Activated CD8-positive, alpha-beta memory T cell treated with anti-CD3 and anti-CD28 coated beads, Interleukin-2, amount 50 U/mL, for 48 hours (primary cell): ENCODE results near the gene WRAP73.
"Not testable (repeated sequence)": the region's sequence is repeated elsewhere in the genome, so short reads cannot be mapped to it uniquely, and the experiment has no call there.

Experiments
- DNase-seq: peaks from one replicate; pipeline ENCODE4 v3.0.0-alpha.2; 2020

Gene WRAP73

DNA sequence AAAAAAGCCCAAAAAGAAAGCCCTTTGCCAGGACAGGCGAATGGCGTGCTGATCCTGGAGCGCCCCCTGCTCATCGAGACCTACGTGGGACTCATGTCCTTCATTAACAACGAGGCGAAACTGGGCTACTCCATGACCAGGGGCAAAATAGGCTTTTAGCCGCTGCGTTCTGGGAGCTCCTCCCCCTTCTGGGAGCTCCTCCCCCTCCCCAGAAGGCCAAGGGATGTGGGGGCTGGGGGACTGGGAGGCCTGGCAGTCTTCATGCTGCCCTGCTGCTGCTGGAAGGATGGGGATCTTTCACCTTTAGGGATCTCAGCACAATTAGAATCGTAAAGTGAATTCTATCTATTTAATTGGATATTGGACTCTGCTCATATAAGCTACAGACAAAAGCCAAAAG lies 21.5 kb downstream of the WRAP73 start:
- no peak for DNase-seq

DNA sequence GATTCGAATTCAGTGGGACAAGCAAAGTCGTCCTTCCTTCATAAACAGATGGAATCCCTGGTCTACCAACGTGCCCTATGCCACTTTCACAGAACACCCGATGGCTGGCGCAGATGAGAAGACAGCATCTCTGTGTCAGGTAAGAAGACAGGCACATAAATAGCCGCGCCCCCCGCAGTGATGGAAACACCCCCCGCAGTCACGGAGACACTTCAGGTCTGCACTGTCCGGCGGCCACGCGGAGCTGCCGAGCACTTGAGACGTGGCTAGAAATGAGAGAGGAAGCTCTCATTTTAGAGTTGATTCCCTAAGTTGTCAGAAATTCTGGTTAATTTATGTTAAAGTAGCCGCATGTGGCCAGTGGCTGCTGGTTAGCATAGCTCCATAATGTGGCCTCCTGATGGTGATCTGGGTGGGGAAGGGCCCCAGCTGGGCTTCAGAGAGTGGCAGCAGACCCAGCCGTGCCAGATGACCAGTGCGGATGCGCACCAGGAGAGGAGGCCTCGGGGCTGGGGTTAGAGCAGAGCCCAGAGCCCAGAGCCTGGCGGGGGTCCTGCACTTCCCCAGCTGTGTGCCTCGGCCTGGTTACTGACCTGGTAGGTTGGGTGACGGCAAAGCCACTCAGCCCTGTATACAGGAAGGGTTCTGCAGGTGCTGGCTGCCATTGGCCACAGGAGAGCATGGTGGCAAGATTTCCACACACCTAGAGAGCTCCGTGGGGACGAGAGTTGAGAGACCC lies 22.2 kb downstream of the WRAP73 start:
- DNase-seq: no peak

- DNase-seq: no peak
Measured at GRCh38 chr1:3626025-3626424, 23.9 kb downstream of the WRAP73 start.

DNA sequence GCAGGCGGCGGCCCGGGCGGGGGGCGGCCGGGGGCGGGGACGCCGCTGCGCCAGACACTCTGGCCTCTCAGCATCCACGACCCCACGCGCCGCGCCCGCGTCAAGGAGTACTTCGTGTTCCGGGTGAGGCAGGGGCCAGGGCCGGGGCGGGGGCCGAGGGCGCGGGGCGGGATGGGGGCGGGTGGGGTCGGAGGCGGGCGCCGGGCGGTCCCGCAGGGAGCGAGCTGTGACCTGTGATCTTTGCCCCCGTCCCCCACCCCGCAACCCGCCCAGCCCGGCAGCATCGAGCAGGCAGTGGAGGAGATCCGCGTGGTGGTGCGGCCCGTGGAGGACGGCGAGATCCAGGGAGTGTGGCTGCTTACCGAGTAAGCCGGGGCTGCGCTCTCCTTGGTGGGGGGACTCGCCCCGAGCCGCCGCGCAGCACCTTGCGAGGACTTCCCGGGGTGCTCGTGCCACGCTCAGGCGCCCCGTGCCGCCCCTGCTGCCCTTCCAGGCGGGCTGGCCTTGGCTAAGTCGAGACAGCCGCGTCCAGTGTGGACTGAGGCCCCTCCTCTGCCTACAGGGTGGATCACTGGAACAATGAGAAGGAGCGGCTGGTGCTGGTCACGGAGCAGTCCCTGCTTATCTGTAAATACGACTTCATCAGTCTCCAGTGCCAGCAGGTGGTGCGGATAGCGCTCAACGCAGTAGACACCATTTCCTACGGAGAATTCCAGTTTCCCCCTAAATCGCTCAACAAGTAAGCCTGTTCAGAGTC lies 24.6 kb downstream of the WRAP73 start:
- DNase-seq: peak; percentile 65

DNA sequence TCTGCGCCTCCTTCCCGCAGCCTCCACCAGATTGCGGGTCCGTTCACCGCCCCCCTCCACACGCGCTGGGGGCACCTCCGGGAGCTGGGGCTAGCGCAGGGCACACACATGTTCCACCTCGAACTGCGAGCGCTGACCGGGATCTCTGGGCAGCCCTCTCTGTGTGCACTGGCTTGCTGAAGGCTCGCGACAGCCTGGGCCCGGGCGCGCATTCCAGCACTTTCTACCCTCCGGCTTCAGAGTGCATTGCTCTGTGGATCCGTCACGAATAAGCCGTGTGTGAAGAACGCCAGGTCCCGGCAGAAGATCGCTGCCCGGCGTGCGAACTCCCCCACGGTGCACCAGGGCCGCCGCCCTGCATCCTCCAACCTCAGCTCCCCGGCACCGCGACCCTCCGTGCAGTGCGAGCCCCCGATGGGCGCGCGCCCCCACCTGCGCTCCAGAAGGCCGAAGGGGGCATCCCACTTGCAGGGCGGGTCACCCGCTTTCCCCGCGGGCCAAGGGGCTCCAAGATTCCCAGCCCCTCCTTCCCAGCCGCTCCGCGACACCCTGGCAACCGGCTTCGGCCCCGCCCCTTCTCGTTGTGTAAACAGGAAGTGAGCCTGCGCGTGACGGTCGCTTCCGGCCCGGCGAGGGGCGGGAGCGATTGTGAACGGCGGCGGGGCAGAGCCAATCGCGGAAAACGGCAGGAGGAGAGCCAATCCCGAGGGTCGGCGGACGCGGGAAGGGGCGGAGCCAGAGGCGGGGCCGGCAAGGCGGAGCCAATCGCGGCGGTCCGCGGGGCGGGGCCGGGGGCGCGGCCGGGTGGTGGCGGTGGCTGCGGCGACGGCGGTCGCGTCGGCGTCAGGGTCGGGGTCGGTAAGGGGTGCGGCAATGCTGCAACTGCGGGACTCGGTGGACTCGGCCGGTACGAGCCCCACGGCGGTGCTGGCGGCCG lies 25.4 kb downstream of the WRAP73 start, which contains the start of gene TPRG1L:
Gene TPRG1L, plus strand, starts transcription at position 816 of the 937 bp plus-strand sequence. Its CDS starts 58 bp downstream, at position 874.
- DNase-seq: peak; percentile 99

GRCh38 chr1:3623441-3624199 lies 26.3 kb downstream of the WRAP73 start:
- DNase-seq: no peak

DNA sequence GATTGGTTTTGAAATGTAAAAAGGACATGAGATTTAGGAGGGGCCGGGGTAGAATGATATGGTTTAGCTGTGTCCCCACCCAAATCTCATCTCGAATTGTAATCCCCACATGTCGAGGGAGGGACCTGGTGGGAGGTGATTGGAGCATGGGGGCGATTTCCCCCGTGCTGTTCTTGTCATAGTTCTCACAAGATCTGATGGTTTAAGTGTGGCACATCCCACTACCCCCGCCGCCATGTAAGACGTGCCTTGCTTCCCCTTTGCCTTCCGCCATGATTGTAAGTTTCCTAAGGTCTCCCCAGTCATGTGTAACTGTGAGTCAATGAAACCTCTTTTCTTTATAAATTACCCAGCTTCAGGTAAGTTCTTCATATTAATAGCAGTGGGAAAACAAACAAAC lies 27.8 kb downstream of the WRAP73 start:
- not testable (repeated sequence) for DNase-seq

DNA sequence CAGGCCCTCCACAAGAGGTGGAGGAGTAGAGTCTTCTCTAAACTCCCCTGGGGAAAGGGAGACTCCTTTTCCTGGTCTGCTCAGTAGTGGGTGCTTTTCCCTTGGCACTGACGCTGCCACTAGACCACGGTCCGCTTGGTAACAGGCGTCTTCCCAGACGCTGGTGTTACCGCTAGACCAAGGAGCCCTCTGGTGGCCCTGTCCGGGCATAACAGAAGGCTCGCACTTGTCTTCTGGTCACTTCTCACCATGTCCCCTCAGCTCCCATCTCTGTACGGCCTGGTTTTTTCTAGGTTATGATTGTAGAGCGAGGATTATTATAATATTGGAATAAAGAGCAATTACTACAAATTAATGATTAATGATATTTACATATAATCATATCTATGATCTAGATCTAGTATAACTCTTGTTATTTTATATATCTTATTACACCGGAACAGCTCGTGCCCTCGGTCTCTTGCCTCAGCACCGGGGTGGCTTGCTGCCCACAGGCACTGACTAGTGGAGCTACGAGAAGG lies 28.7 kb downstream of the WRAP73 start:
- not testable (repeated sequence) for DNase-seq

DNA sequence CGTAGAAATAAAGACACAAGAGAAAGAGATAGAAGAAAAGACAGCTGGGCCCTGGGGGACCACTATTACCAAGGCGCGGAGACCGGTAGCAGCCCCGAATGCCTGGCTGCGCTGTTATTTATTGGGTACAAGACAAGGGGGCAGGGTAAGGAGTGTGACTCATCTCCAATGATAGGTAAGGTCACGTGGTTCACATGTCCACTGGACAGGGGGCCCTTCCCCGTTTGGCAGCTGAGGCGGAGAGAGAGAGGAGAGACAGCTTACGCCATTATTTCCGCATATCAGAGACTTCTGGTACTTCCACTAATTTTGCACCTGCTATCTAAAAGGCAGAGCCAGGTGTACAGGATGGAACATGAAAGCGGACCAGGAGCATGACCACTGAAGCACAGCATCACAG lies 29.2 kb downstream of the WRAP73 start:
- DNase-seq: no peak

GRCh38 chr1:3618881-3619671 lies 30.8 kb downstream of the WRAP73 start:
- peak; percentile 83 for DNase-seq

GRCh38 chr1:3618531-3618880 lies 31.4 kb downstream of the WRAP73 start:
- no peak for DNase-seq

DNA sequence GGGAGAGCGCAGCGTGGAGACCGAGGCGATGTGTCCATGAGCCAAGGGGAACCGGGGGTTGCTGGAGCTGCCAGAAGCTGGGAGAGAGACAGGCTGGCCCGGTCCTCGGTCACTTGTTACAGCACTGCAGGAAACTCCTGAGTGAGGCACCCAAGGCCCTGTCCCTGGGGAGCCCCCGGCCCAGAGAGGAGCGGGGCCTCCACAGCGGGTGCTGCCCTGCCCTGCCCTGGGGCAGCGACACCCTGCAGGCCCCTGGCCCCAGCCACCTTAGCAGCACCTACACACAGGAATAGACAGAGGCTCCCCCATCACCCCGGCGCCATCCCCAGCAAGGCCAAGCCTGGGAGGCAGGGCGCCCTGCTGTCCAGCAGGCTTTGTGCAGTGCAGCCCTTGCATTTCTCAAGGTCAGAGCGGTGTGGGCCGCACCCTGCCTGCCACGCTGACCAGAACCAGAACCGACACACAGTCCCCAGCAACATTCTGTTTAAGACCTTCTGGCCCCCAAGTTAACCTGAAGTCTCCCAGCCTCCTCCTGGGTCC lies 32.0 kb downstream of the WRAP73 start:
- no peak for DNase-seq

- no peak for DNase-seq
Measured at GRCh38 chr1:3616861-3617260, 33.0 kb downstream of the WRAP73 start.

GRCh38 chr1:3614755-3615742 lies 34.9 kb downstream of the WRAP73 start:
- no peak for DNase-seq

GRCh38 chr1:3612123-3612522 lies 37.8 kb downstream of the WRAP73 start:
- no peak for DNase-seq

GRCh38 chr1:3611170-3612019 lies 38.5 kb downstream of the WRAP73 start, which contains the start of gene MEGF6:
Gene MEGF6, minus strand, starts transcription at chr1:3611508. Its CDS starts 240 bp downstream, at chr1:3611268.
- DNase-seq: peak; percentile 78

GRCh38 chr1:3610527-3611169 lies 39.3 kb downstream of the WRAP73 start:
- no peak for DNase-seq
